NCI-H2227 treated with DMSO at 0.1 percent for 48 hours (cell line): ENCODE measurements around the gene MAD1L1.

Experiments
- DNase-seq: peaks from one replicate; lab custom pipeline; 2025; lab: John Stamatoyannopoulos, UW

Gene MAD1L1

GRCh38 chr7:2138146-2138765, 94.5 kb downstream of the MAD1L1 start:
- DNase-seq: no peak

DNA sequence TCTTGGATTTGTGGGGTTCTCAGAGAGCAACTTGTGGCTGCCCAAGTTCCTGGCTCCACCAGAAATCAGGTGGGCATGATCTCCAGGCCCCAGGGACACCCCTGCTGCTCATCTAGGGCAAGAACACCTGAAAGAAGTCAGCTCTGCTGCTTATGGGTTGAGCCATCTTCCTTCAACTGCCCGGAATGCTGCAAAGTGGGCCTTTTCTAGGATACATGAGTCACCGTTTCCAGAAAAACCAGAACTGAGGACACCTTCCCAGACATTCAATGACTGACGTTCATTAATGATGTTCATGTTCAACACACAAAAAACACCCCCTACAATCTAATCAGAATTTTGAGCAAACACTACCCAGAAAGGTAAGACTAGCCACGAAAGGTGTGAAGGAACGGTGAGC, 98.0 kb downstream of the MAD1L1 start:
- no peak for DNase-seq

DNA sequence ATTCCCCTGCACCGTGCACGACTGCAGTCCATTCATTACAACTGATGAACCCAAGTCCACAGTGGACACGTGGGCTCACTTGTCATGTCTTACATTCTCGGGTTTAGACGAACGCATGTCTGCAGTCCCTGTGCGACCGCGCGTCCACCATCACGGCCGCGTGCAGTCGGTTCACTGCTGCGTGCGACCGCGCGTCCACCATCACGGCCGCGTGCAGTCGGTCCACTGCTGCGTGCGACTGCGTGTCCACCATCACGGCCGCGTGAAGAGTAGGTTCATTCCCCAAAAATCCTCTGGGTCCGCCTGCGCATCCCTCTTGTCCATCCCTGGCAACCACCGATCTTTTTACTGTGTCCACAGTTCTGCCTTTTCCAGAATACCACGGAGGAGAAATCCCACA, 100.5 kb downstream of the MAD1L1 start:
- no peak for DNase-seq

DNA sequence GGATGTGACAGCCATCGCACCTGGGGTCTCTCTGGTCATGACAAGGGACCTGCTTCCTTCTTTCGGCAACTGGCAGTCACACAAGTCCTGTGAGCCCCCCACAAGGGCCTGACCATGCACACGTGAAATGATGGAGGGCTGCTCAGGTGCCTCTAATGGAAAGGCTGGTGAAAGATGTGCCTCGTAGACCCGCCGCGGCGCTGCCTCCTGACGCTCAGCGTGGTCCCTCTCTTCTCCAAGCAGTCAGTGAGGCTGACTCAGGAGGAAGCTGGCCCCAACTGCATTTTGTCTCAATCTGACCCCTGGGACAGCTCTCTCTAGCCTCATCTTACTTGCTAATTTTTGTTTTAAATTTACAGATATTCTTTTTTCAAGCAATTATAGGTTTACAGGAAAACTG, 100.9 kb downstream of the MAD1L1 start:
- no peak for DNase-seq

- DNase-seq: no peak
Measured at GRCh38 chr7:2131341-2131740, 101.4 kb downstream of the MAD1L1 start.

DNA sequence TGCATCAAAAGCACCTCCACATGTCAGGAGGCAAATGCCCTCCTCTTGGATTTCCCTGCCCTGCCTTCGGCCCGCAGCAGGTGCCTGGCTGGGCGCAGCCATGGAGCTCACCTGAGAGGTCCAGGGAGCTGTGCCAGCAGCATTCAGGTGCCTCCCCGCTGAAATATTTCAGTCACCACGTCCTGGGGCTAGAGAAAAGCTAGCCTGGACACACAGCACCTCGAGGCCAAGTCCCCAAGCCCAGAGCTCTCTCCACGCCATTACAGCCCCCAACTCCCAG, 102.7 kb downstream of the MAD1L1 start:
- no peak for DNase-seq

GRCh38 chr7:2129323-2130095, 103.2 kb downstream of the MAD1L1 start:
- no peak for DNase-seq

DNA sequence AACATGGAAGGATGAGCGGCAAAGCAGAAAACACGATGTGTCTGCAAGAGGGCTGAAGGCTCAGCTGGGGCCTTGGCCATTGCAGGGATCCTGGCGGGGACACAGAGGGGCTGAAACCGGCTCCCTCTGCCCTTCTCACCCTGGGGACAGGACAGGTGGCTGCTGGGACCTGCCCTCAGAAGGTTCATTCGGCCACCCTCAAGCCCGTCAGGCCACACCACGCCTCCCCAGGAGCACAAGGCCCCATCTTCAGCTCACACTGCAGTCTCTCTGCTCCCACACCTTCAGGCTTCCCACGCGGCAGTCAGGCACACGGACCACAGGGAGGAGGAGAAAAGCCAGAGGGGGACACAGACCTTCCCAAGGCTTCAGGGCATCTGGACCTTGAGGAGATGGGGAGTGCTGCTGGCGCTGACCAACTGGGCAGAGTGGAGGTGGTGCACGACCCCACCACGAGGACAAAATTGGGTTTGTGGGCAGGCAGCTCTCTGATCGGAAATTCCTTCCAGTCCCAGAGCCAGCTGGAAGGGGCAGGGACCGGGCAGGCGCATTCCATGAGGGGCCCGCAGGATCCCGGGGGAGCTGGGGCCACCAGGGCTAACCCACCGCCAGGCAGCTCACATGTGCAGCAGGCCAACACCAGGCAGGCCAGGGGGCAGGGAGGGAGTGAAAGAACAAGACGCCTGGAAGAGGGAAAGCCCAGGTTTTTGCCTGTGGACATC, 104.0 kb downstream of the MAD1L1 start:
- DNase-seq: no peak

DNA sequence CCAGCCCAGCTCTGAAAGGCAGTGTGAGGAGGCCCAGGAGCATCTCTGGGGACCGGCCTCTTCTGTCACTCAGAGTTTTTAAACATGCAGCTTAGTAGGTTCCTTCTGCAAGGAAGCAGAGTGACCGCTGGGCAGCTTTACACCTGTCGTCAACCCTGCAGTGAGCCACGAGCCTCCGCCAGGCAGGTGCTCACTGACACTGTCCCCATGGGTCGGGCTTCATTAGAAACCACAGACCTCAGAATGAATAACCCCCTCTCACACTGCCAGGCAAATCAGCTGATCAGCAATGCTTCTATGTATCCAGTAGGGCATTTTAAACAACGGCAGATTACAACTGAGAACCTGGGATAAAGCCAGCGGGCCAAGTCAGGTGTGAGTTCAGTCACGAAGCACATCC, 106.1 kb downstream of the MAD1L1 start:
- DNase-seq: no peak

DNA sequence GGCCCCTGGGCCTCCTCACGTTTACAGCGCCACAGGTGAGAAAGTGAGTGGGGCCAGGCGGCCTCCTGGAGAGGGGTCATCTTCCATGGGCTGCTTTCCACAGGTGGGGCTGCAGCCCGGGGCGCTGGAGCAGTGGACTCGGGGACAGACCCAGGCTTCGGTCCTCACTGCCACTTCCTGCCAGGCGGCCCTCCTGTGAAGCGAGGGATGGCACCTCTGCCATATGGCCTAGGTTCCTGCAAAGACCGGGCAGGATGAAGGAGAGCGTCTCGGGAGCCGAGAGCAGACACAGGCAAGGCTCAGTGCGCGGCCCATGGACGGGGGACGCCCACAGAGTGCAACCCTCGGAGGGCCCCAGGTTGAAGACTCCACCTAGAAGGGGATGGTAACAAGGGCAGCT, 106.8 kb downstream of the MAD1L1 start:
- DNase-seq: no peak

DNA sequence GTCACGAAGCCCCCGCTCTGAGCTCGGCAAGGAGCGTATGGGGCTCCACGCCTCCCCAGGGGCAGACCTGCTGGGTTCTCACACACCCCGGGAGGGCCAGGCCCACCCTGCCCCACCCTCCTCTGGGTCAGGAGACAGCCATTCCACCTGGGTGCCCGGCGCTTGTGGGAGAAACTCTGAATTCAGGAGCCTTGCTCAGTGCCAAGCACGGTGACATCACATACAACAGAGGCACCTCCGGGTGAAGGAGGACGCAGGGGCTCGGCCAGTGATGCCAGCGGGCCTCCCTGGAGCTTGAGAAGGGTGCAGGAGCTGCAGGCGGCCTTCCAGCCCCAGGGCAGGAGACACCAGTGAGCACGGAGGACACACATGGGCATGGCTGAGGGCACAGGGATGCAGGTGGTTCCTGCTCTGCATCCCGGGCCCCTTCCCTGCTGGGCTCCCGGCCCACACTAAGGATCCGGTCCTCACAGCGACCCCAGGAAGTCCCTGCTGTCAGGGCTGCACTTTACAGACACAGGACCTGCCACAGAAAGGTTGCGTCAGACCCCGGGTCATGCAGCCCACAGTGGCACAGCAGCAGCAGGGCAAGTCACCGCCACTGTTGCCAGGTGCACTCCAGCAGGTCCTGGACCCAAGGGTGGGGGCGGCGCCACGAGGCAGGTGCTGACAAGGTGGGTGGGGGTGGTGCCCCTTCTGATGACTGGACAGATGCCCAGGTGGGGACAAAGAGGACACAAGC, 108.0 kb downstream of the MAD1L1 start:
- no peak for DNase-seq

- no peak for DNase-seq
Measured at GRCh38 chr7:2123916-2124315, 108.8 kb downstream of the MAD1L1 start.

DNA sequence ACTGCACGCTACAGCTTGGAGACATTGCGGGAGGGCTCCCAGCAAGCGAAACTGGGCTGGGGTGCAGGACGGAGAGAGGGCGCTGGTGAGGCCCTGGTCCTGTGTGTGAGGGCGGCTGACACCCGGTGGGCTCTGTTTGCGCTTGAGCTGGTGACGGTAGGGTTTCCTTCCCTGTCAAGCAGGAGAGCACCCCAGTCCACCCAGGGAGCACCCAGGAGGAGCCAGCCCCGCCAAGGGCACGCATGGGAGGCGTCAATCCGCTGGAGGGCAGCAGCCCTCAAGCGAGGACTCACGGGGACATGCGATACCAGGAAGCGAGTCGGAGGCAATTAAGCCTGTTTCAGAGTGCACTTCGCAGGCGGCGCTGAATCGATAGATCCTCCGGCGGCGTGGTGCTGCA, 109.4 kb downstream of the MAD1L1 start:
- no peak for DNase-seq

GRCh38 chr7:2122651-2123050, 110.1 kb downstream of the MAD1L1 start:
- no peak for DNase-seq

DNA sequence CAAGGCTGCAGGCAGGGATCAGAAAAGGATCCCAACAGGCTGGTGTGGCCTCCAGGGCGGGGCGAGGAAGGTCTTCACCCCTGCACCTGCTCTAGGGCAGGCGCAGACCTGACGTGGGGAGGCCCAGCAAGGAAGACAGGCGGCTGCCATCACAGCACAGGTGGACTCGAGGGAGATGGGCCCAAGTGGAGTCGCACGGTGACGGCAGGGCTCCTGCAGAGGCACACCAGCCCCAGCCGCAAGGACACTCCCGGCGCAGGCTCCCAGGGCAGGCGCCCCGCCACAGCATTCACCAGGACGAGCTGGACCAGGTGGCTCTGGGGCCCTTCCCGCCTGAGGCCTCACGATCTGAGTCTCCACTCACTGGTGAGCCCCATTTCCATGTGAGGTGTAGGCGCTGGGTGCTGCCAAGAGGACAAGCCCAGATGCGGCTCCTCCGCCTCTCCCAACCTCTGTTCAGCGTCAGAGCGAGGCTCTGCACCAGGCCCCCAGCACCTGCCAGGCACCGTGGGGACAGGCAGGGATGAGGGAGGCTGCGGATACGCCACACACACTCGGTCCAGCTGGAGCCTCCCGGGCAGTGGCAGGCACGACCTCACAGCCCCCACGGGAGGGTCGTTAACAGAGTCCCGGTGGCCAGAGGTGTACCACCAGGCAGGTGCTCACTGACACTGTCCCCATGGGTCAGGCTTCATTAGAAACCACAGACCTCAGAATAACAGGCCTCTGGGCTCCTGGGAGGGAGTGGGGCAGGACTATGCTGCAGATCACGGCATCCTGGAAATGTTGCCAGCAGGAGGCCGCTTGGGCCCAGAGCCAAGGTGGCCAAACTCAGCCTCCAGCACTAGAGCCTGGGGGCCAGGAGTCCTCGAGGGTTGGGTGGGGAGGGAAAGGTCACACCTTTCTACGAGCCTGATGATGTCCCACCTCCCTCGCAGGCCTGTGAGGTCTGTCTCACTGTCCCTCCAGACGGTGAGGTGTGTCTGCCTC, 111.6 kb downstream of the MAD1L1 start:
- DNase-seq: no peak

- no peak for DNase-seq
Measured at GRCh38 chr7:2120251-2120660, 112.5 kb downstream of the MAD1L1 start.

DNA sequence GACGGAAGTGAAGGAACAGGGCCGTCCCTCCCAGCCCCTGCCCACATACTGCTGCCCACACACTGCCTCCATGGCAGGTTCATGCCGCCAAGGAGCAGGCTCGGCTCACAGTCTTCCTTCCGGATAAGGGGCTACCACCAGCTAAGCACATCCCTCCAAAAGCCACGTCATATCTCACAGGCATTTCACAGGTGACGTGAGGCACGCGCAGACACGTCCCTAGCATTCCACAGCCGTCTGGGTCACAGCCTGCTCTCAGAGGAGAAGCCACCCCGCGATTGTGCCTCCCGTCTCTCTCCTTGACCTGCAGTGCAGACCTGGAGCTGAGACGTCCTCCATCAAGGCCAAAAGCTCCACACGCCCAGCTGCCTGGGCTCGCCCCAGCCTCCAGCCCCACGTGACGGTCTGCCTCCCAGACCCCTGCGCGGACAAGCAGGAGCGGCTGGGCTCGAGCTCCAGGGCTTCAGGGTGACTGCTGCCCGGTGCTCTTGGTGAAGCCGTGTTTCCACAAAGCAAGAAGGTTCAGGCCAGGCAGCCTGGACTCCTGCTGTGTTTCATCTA, 114.0 kb downstream of the MAD1L1 start:
- no peak for DNase-seq

DNA sequence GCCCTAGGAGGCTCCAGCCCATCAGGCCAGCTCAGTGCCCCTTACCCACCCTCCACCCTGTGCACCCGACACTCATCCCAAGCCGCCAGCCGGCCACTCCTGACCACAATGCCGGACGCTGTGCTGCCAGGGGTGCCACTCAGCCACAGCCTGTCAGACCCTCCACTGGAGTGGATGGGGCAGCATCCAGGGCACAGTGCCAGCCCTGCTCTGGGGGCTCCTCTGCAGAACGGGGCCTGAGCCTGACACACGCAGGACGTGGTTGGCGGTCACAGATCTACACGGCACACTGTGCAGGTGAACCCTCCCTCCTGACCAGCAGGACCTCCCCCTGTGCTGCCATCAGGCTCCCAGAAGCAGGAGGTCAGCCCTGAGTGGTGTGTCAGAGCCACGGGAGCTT, 114.7 kb downstream of the MAD1L1 start:
- no peak for DNase-seq

GRCh38 chr7:2117646-2118045, 115.1 kb downstream of the MAD1L1 start:
- no peak for DNase-seq

DNA sequence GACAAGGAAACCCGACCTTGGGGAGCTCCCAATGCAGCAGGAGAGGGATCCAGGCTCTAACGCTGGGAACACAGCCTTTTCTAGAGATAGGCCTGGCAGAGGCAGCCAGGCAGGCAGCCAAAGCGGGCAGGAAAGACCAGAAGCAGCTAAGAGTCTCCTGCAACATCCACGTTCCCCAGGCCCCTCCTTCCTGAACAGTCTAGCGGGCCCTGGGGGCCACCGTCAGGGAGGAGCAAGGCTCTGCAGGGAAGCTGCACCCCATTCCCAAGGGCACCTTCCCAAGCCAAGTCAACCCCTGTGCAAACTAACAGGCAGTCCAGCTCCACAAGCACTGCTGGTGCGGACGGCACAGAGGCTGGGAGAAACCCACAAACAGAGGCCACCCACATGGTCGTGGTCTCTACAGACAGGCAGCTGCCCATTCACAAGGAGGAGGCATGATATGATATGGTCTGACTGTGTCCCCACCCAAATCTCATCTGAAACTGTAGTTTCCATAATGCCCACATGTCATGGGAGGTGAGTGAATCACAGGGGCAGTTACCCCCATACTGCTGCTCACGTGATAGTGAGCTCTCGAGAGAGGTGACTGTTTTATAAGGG, 115.7 kb downstream of the MAD1L1 start:
- no peak for DNase-seq

- DNase-seq: no peak
Measured at GRCh38 chr7:2116448-2116810, 116.3 kb downstream of the MAD1L1 start.
